ENCODE measurements around the gene RRP1.
A peak's percentile ranks its signal among the peaks of the same experiment; 100 is the strongest.

Gene RRP1

GRCh38 chr21:43767984-43768867 is 21.2 kb upstream of the RRP1 start:
- H3K27ac ChIP-seq (ENCODE audit: low read depth in 2 of 2, low read length in 2 of 2), result peak overlapping the region; percentile 52 to 59
- H3K36me3 ChIP-seq (ENCODE audit: control insufficient read depth in 2 of 2, insufficient read depth in 2 of 2, low read length in 2 of 2), result peaks cover 0 to 4% of the 10 kb centered on the region in 2 donors
- peak overlapping the region in 1 of 2 donors; percentile 54 for H3K9ac ChIP-seq (ENCODE audit: low read depth in 1 of 2, low read length in 2 of 2)
- H3K9me3 ChIP-seq (ENCODE audit: control insufficient read depth in 2 of 2, low read length in 2 of 2), result no peaks in the 10 kb centered on the region
- no peak overlapping the region for H3K4me3 ChIP-seq (ENCODE audit: low read length in 2 of 2)
- peaks cover 14 to 19% of the 10 kb centered on the region in 2 donors for H3K4me1 ChIP-seq (ENCODE audit: control insufficient read depth in 2 of 2, insufficient read depth in 2 of 2, low read length in 2 of 2)
- no peaks in the 10 kb centered on the region for H3K27me3 ChIP-seq (ENCODE audit: control insufficient read depth in 2 of 2, insufficient read depth in 2 of 2, low read length in 2 of 2)

GRCh38 chr21:43768868-43769167 is 20.6 kb upstream of the RRP1 start:
- Histone ChIP-seq H3K4me3 (ENCODE audit: low read length in 2 of 2) (no peak overlapping the region), H3K9ac (ENCODE audit: low read depth in 1 of 2, low read length in 2 of 2) (peak overlapping the region in 1 of 2 donors; percentile 54), H3K9me3 (ENCODE audit: control insufficient read depth in 2 of 2, low read length in 2 of 2) (no peaks in the 10 kb centered on the region), H3K27ac (ENCODE audit: low read depth in 2 of 2, low read length in 2 of 2) (no peak overlapping the region), H3K36me3 (ENCODE audit: control insufficient read depth in 2 of 2, insufficient read depth in 2 of 2, low read length in 2 of 2) (peaks cover 3 to 10% of the 10 kb centered on the region in 2 donors), H3K27me3 (ENCODE audit: control insufficient read depth in 2 of 2, insufficient read depth in 2 of 2, low read length in 2 of 2) (no peaks in the 10 kb centered on the region), H3K4me1 (ENCODE audit: control insufficient read depth in 2 of 2, insufficient read depth in 2 of 2, low read length in 2 of 2) (peaks cover 14 to 19% of the 10 kb centered on the region in 2 donors)

- Histone ChIP-seq H3K9me3 (ENCODE audit: control insufficient read depth in 2 of 2, low read length in 2 of 2) (no peaks in the 10 kb centered on the region), H3K27me3 (ENCODE audit: control insufficient read depth in 2 of 2, insufficient read depth in 2 of 2, low read length in 2 of 2) (no peaks in the 10 kb centered on the region), H3K4me3 (ENCODE audit: low read length in 2 of 2) (no peak overlapping the region), H3K4me1 (ENCODE audit: control insufficient read depth in 2 of 2, insufficient read depth in 2 of 2, low read length in 2 of 2) (peaks cover 14 to 19% of the 10 kb centered on the region in 2 donors), H3K36me3 (ENCODE audit: control insufficient read depth in 2 of 2, insufficient read depth in 2 of 2, low read length in 2 of 2) (peaks cover 9 to 16% of the 10 kb centered on the region in 2 donors), H3K27ac (ENCODE audit: low read depth in 2 of 2, low read length in 2 of 2) (no peak overlapping the region), H3K9ac (ENCODE audit: low read depth in 1 of 2, low read length in 2 of 2) (no peak overlapping the region)
Observed at GRCh38 chr21:43769325-43769958, 19.9 kb upstream of the RRP1 start.

GRCh38 chr21:43770066-43770655 is 19.2 kb upstream of the RRP1 start:
- H3K27me3 ChIP-seq (ENCODE audit: control insufficient read depth in 2 of 2, insufficient read depth in 2 of 2, low read length in 2 of 2), result no peaks in the 10 kb centered on the region
- H3K27ac ChIP-seq (ENCODE audit: low read depth in 2 of 2, low read length in 2 of 2), result no peak overlapping the region
- no peak overlapping the region for H3K9ac ChIP-seq (ENCODE audit: low read depth in 1 of 2, low read length in 2 of 2)
- no peaks in the 10 kb centered on the region for H3K9me3 ChIP-seq (ENCODE audit: control insufficient read depth in 2 of 2, low read length in 2 of 2)
- peaks cover 16 to 23% of the 10 kb centered on the region in 2 donors for H3K4me1 ChIP-seq (ENCODE audit: control insufficient read depth in 2 of 2, insufficient read depth in 2 of 2, low read length in 2 of 2)
- H3K4me3 ChIP-seq (ENCODE audit: low read length in 2 of 2), result no peak overlapping the region
- H3K36me3 ChIP-seq (ENCODE audit: control insufficient read depth in 2 of 2, insufficient read depth in 2 of 2, low read length in 2 of 2), result peaks cover 9 to 17% of the 10 kb centered on the region in 2 donors

GRCh38 chr21:43771199-43771675 is 18.1 kb upstream of the RRP1 start:
- H3K9me3 ChIP-seq (ENCODE audit: control insufficient read depth in 2 of 2, low read length in 2 of 2), result no peaks in the 10 kb centered on the region
- H3K36me3 ChIP-seq (ENCODE audit: control insufficient read depth in 2 of 2, insufficient read depth in 2 of 2, low read length in 2 of 2), result peaks cover 9 to 17% of the 10 kb centered on the region in 2 donors
- no peak overlapping the region for H3K4me3 ChIP-seq (ENCODE audit: low read length in 2 of 2)
- peaks cover 20 to 24% of the 10 kb centered on the region in 2 donors for H3K4me1 ChIP-seq (ENCODE audit: control insufficient read depth in 2 of 2, insufficient read depth in 2 of 2, low read length in 2 of 2)
- H3K27me3 ChIP-seq (ENCODE audit: control insufficient read depth in 2 of 2, insufficient read depth in 2 of 2, low read length in 2 of 2), result no peaks in the 10 kb centered on the region
- H3K27ac ChIP-seq (ENCODE audit: low read depth in 2 of 2, low read length in 2 of 2), result no peak overlapping the region
- H3K9ac ChIP-seq (ENCODE audit: low read depth in 1 of 2, low read length in 2 of 2), result no peak overlapping the region

GRCh38 chr21:43771698-43772424 is 17.5 kb upstream of the RRP1 start:
- Histone ChIP-seq H3K27ac (ENCODE audit: low read depth in 2 of 2, low read length in 2 of 2) (no peak overlapping the region), H3K36me3 (ENCODE audit: control insufficient read depth in 2 of 2, insufficient read depth in 2 of 2, low read length in 2 of 2) (peaks cover 9 to 17% of the 10 kb centered on the region in 2 donors), H3K4me1 (ENCODE audit: control insufficient read depth in 2 of 2, insufficient read depth in 2 of 2, low read length in 2 of 2) (peaks cover 20% of the 10 kb centered on the region in 2 donors), H3K27me3 (ENCODE audit: control insufficient read depth in 2 of 2, insufficient read depth in 2 of 2, low read length in 2 of 2) (no peaks in the 10 kb centered on the region), H3K9me3 (ENCODE audit: control insufficient read depth in 2 of 2, low read length in 2 of 2) (no peaks in the 10 kb centered on the region), H3K9ac (ENCODE audit: low read depth in 1 of 2, low read length in 2 of 2) (no peak overlapping the region), H3K4me3 (ENCODE audit: low read length in 2 of 2) (no peak overlapping the region)

- Histone ChIP-seq H3K27ac (ENCODE audit: low read depth in 2 of 2, low read length in 2 of 2) (no peak overlapping the region), H3K27me3 (ENCODE audit: control insufficient read depth in 2 of 2, insufficient read depth in 2 of 2, low read length in 2 of 2) (no peaks in the 10 kb centered on the region), H3K4me1 (ENCODE audit: control insufficient read depth in 2 of 2, insufficient read depth in 2 of 2, low read length in 2 of 2) (peaks cover 14 to 15% of the 10 kb centered on the region in 2 donors), H3K36me3 (ENCODE audit: control insufficient read depth in 2 of 2, insufficient read depth in 2 of 2, low read length in 2 of 2) (peaks cover 9 to 17% of the 10 kb centered on the region in 2 donors), H3K9ac (ENCODE audit: low read depth in 1 of 2, low read length in 2 of 2) (no peak overlapping the region), H3K4me3 (ENCODE audit: low read length in 2 of 2) (no peak overlapping the region), H3K9me3 (ENCODE audit: control insufficient read depth in 2 of 2, low read length in 2 of 2) (no peaks in the 10 kb centered on the region)
Observed at GRCh38 chr21:43772425-43772821, 17.0 kb upstream of the RRP1 start.

- Histone ChIP-seq H3K27me3 (ENCODE audit: control insufficient read depth in 2 of 2, insufficient read depth in 2 of 2, low read length in 2 of 2) (no peaks in the 10 kb centered on the region), H3K36me3 (ENCODE audit: control insufficient read depth in 2 of 2, insufficient read depth in 2 of 2, low read length in 2 of 2) (peaks cover 9 to 17% of the 10 kb centered on the region in 2 donors), H3K4me3 (ENCODE audit: low read length in 2 of 2) (no peak overlapping the region), H3K9ac (ENCODE audit: low read depth in 1 of 2, low read length in 2 of 2) (no peak overlapping the region), H3K9me3 (ENCODE audit: control insufficient read depth in 2 of 2, low read length in 2 of 2) (no peaks in the 10 kb centered on the region), H3K27ac (ENCODE audit: low read depth in 2 of 2, low read length in 2 of 2) (no peak overlapping the region), H3K4me1 (ENCODE audit: control insufficient read depth in 2 of 2, insufficient read depth in 2 of 2, low read length in 2 of 2) (peaks cover 6 to 8% of the 10 kb centered on the region in 2 donors)
Observed at GRCh38 chr21:43774163-43774562, 15.2 kb upstream of the RRP1 start.

GRCh38 chr21:43775190-43775589 is 14.2 kb upstream of the RRP1 start:
- Histone ChIP-seq H3K36me3 (ENCODE audit: control insufficient read depth in 2 of 2, insufficient read depth in 2 of 2, low read length in 2 of 2) (peaks cover 9 to 17% of the 10 kb centered on the region in 2 donors), H3K4me1 (ENCODE audit: control insufficient read depth in 2 of 2, insufficient read depth in 2 of 2, low read length in 2 of 2) (peaks cover 6 to 8% of the 10 kb centered on the region in 2 donors), H3K27ac (ENCODE audit: low read depth in 2 of 2, low read length in 2 of 2) (peak overlapping the region; percentile 92 to 93), H3K4me3 (ENCODE audit: low read length in 2 of 2) (peak overlapping the region; percentile 86 to 91), H3K27me3 (ENCODE audit: control insufficient read depth in 2 of 2, insufficient read depth in 2 of 2, low read length in 2 of 2) (no peaks in the 10 kb centered on the region), H3K9ac (ENCODE audit: low read depth in 1 of 2, low read length in 2 of 2) (peak overlapping the region; percentile 85 to 94), H3K9me3 (ENCODE audit: control insufficient read depth in 2 of 2, low read length in 2 of 2) (no peaks in the 10 kb centered on the region)
